Endothelial cell of umbilical vein (primary cell): Measurements from ENCODE around the gene CSNK2B. TPM values are rescaled to one million over a fixed set of nuclear protein-coding genes. Genes with fewer than 3 reads are reported as not detected.

ENCODE experiments used
- BruUV-seq: library from RNA; stranded (reverse); fragments of 400-500 nt; replicated peaks from 2 replicates; lab custom pipeline; 2021; lab: Mats Ljungman, UMichigan
- CTCF ChIA-PET: fragments of 300-600, 350-600 bp; sonication (Branson Sonifier 250); formaldehyde crosslinking; loops from one replicate; lab custom pipeline; 2021; ENCODE audit warnings: antibody characterized with exemption, inconsistent platforms; lab: Charles Lee
- POLR2A ChIA-PET: fragments of 300-600, 350-600 bp; sonication (Branson Sonifier 250); formaldehyde crosslinking; loops from one replicate; lab custom pipeline; 2021; ENCODE audit warnings: antibody characterized with exemption, inconsistent platforms; lab: Charles Lee
- DNase-seq: peaks from one replicate; pipeline ENCODE4 v3.0.0-alpha.2; 2011; ENCODE audit warnings: low read depth, low spot score
- FAIRE-seq: peaks from 2 replicates; lab custom pipeline; 2011; peaks lifted over from hg19 to GRCh38; lab: Jason Lieb, UNC
- H2AFZ ChIP-seq: 2 replicates; pipeline ENCODE4 v1.6.0; 2012; ENCODE audit warnings: low read depth, low read length, control low read depth, inconsistent platforms
- H3K27ac ChIP-seq: 2 replicates; pipeline ENCODE4 v1.5.1; 2011; ENCODE audit warnings: low read depth, mild to moderate bottlenecking, control low read depth, low read length, moderate library complexity; ENCODE audit not compliant: insufficient read depth
- H3K27me3 ChIP-seq, 2 experiments: 2 replicates each; pipeline versions ENCODE4 v1.6.0 to v1.6.1; 2011; ENCODE audit warnings: low read length in 2 of 2, mixed read lengths in 1 of 2; ENCODE audit not compliant: control insufficient read depth in 2 of 2, insufficient read depth in 2 of 2
- H3K36me3 ChIP-seq, 2 experiments: 2 replicates in 1 of 2; 3 replicates in 1 of 2; pipeline ENCODE4 v1.5.1; 2011; ENCODE audit warnings: low read length in 2 of 2, mild to moderate bottlenecking in 1 of 2, moderate library complexity in 1 of 2; ENCODE audit not compliant: control insufficient read depth in 2 of 2, insufficient read depth in 2 of 2; ENCODE audit errors: extremely low read depth in 1 of 2
- H3K4me1 ChIP-seq: 3 replicates; pipeline ENCODE4 v1.5.1; 2011; ENCODE audit warnings: mild to moderate bottlenecking, low read length; ENCODE audit not compliant: control insufficient read depth, insufficient read depth; ENCODE audit errors: extremely low read depth
- H3K4me2 ChIP-seq: 2 replicates; pipeline ENCODE4 v1.6.1; 2011; ENCODE audit warnings: low read length, control low read depth, mixed read lengths; ENCODE audit not compliant: insufficient read depth
- H3K4me3 ChIP-seq, 3 experiments: fragments of 200-600 bp in 1 of 3; sonication (generic), shearing (Covaris generic) in 1 of 3; replicated peaks in 1 of 3; 2 replicates each; pipeline ENCODE4 v1.5.1; 2011 to 2016; ENCODE audit warnings: control low read depth in 3 of 3, low read length in 3 of 3, mild to moderate bottlenecking in 2 of 3, inconsistent platforms in 1 of 3, low read depth in 1 of 3, moderate library complexity in 1 of 3; ENCODE audit not compliant: insufficient read depth in 1 of 3
- H3K79me2 ChIP-seq: 2 replicates; pipeline ENCODE4 v1.6.0; 2012; ENCODE audit warnings: low read length, inconsistent platforms; ENCODE audit not compliant: control insufficient read depth, insufficient read depth
- H3K9ac ChIP-seq: replicated peaks from 2 replicates; pipeline ENCODE3; 2011; ENCODE audit warnings: low read length, control low read depth; ENCODE audit not compliant: insufficient read depth; ENCODE audit errors: extremely low read depth
- H3K9me1 ChIP-seq: replicated peaks from 3 replicates; pipeline ENCODE4 v1.6.0; 2011; ENCODE audit warnings: mild to moderate bottlenecking, low read length; ENCODE audit not compliant: control insufficient read depth, insufficient read depth; ENCODE audit errors: extremely low read depth
- H3K9me3 ChIP-seq: replicated peaks from 2 replicates; pipeline ENCODE4 v1.5.1; 2012; ENCODE audit warnings: low read length, inconsistent platforms; ENCODE audit not compliant: control insufficient read depth, insufficient read depth
- H4K20me1 ChIP-seq: replicated peaks from 2 replicates; pipeline ENCODE3; 2011; ENCODE audit warnings: mild to moderate bottlenecking, low read length; ENCODE audit not compliant: control insufficient read depth, insufficient read depth; ENCODE audit errors: extremely low read depth
- EZH2 ChIP-seq: IDR thresholded peaks from 2 replicates; pipeline ENCODE4 v1.6.1; 2012; ENCODE audit warnings: borderline replicate concordance, low read depth, mild to moderate bottlenecking, moderate library complexity, low read length, inconsistent platforms; ENCODE audit not compliant: severe bottlenecking
- FOS ChIP-seq: IDR thresholded peaks from 2 replicates; pipeline ENCODE4 v1.6.1; 2011; ENCODE audit warnings: mild to moderate bottlenecking, low read length, moderate library complexity, borderline replicate concordance; ENCODE audit not compliant: insufficient read depth
- GATA2 ChIP-seq: IDR thresholded peaks from 2 replicates; pipeline ENCODE4 v1.7.0; 2011; ENCODE audit warnings: low read depth, mild to moderate bottlenecking, moderate library complexity, mixed read lengths, low read length; ENCODE audit not compliant: insufficient read length, insufficient read depth
- JUN ChIP-seq: IDR thresholded peaks from 2 replicates; pipeline ENCODE4 v1.6.1; 2011; ENCODE audit warnings: borderline replicate concordance, low read depth; ENCODE audit not compliant: insufficient read length, insufficient read depth
- MYC ChIP-seq: IDR thresholded peaks from one replicate; pipeline ENCODE4 v1.6.1; 2011; ENCODE audit warnings: mild to moderate bottlenecking, low read depth, low read length
- POLR2A ChIP-seq: IDR thresholded peaks from 2 replicates; pipeline ENCODE4 v1.6.1; 2012; ENCODE audit warnings: low read depth, mild to moderate bottlenecking, control low read depth, low read length
- POLR2AphosphoS5 ChIP-seq: IDR thresholded peaks from 2 replicates; pipeline ENCODE4 v1.6.1; 2012; ENCODE audit warnings: low read depth, mild to moderate bottlenecking, control low read depth, low read length, moderate library complexity; ENCODE audit not compliant: insufficient read depth
- dilution Hi-C: fragments of 300-500 bp; cut with MboI; formaldehyde crosslinking; loops from one replicate; pipeline ENCODE4 v1.15.0; 2019; ENCODE audit warnings: low sequenced_read_pairs; ENCODE audit not compliant: extremely low pct_ligation_motif_present
- intact Hi-C: fragments of 100-400 bp; cut with micrococcal nuclease; formaldehyde crosslinking; loops from one replicate; pipeline ENCODE4 v1.10.0; 2022
- polyA plus RNA-seq, 4 experiments: library from polyadenylated mRNA; depleted of rRNA in 3 of 4; stranded (reverse) in 3 of 4; unstranded in 1 of 4; fragments of >200 nt; gene quantifications; 2 replicates each; pipeline versions ENCODE4 v1.2.1 to v1.2.3, GENCODE V29; 2011 to 2012; ENCODE audit warnings: missing spikeins in 1 of 4
- total RNA-seq: library from RNA; stranded (reverse); gene quantifications from 2 replicates; pipeline ENCODE4 v1.2.3, GENCODE V29; 2021
- TF ChIP-seq, protein P1 (sequence below): IDR thresholded peaks from 2 replicates; pipeline ENCODE4 v1.6.1; 2011; ENCODE audit not compliant: insufficient read depth, insufficient read length
- TF ChIP-seq, protein P2 (sequence below), 2 donors: IDR thresholded peaks; 1 replicate in 1 of 2; 2 replicates in 1 of 2; pipeline ENCODE4 v1.5.1; 2011; ENCODE audit warnings: low read length in 2 of 2, mild to moderate bottlenecking in 2 of 2, moderate library complexity in 2 of 2, control low read depth in 1 of 2, inconsistent platforms in 1 of 2, low read depth in 1 of 2; ENCODE audit not compliant: insufficient read depth in 1 of 2; ENCODE audit errors: extremely low read depth in 1 of 2

Gene CSNK2B
- total and polyA plus RNA-seq, 2 donors (not counting 3 experiments of a cell fraction or from before 2014, with no cell fraction given): 159 to 206 TPM

DNA sequence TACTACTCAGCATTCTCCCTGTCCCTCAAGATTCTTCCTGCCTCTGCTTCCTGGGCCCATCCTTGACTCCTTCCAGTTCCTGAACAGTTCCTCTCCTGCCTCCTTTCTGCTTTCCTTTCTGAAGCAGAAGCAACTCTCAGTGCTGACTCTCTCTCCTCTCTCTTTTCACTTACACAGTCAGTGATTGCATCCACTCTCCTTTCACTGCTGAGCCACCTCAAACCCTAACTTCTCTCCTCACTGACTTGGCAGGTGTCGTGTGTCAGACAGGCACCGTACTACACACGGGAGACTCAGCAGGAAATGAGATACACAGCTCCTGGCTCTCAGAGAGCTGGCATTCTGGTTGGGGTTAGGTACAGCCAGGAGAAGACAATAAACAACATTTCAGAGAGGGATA, 31.7 kb downstream of the CSNK2B start:
- Histone ChIP-seq H2AFZ (no peak overlapping the region), H3K27ac (no peak overlapping the region), H3K9ac (no peak overlapping the region), H4K20me1 (no peaks in the 10 kb centered on the region), H3K4me3 (no peak overlapping the region), H3K9me3 (no peaks in the 10 kb centered on the region), H3K4me2 (no peak overlapping the region), H3K79me2 (peaks cover 19% of the 10 kb centered on the region), H3K27me3 (no peaks in the 10 kb centered on the region), H3K4me1 (peaks cover 11% of the 10 kb centered on the region), H3K9me1 (no peaks in the 10 kb centered on the region), H3K36me3 (peaks cover 6 to 22% of the 10 kb centered on the region in 2 experiments)
- dilution Hi-C loops (no loop called here), intact Hi-C loops (no loop called here)
- TF ChIP-seq GATA2 (no peak), FOS (no peak), EZH2 (no peak), POLR2A (no peak), JUN (no peak), MYC (no peak), POLR2AphosphoS5 (no peak)
- TF ChIP-seq, protein P1, sequence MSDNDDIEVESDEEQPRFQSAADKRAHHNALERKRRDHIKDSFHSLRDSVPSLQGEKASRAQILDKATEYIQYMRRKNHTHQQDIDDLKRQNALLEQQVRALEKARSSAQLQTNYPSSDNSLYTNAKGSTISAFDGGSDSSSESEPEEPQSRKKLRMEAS: no peak
- TF ChIP-seq, protein P2, sequence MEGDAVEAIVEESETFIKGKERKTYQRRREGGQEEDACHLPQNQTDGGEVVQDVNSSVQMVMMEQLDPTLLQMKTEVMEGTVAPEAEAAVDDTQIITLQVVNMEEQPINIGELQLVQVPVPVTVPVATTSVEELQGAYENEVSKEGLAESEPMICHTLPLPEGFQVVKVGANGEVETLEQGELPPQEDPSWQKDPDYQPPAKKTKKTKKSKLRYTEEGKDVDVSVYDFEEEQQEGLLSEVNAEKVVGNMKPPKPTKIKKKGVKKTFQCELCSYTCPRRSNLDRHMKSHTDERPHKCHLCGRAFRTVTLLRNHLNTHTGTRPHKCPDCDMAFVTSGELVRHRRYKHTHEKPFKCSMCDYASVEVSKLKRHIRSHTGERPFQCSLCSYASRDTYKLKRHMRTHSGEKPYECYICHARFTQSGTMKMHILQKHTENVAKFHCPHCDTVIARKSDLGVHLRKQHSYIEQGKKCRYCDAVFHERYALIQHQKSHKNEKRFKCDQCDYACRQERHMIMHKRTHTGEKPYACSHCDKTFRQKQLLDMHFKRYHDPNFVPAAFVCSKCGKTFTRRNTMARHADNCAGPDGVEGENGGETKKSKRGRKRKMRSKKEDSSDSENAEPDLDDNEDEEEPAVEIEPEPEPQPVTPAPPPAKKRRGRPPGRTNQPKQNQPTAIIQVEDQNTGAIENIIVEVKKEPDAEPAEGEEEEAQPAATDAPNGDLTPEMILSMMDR (IDR thresholded peaks at IDR 0.05; ENCODE audit: extremely low read depth in 1 of 2, insufficient read depth in 1 of 2, low read depth in 1 of 2, low read length in 2 of 2): no peak
- POLR2A ChIA-PET: no interaction called here
- no TSS peak for BruUV-seq
- CTCF ChIA-PET: interaction anchor here (1.3 kb wide), 1 partner anchor 16 kb away, joined by 6 read pairs; the partner anchor contains the start of gene LY6G5C
- no peak for DNase-seq
- no peak for FAIRE-seq
